ENCODE data around the gene INHBB. TPM values are rescaled to one million over a fixed set of nuclear protein-coding genes. Genes with fewer than 3 reads are reported as not detected.

INHBB gene
- polyA plus RNA-seq, 3 donors: 0.08 TPM; not detected in 2

- no peaks in the 10 kb centered on the region for H3K79me2 ChIP-seq (ENCODE audit: insufficient read depth, low read length)
- no peaks in the 10 kb centered on the region for H3K36me3 ChIP-seq (replicated peaks in 1 of 2; ENCODE audit: control insufficient read depth in 1 of 2, insufficient read depth in 2 of 2, low read length in 2 of 2)
- H3K9me3 ChIP-seq (replicated peaks in 1 of 2; ENCODE audit: control insufficient read depth in 1 of 2, insufficient read depth in 1 of 2, low read length in 2 of 2): no peaks in the 10 kb centered on the region
- H2AFZ ChIP-seq (ENCODE audit: insufficient read depth, low read depth, low read length, poor library complexity, severe bottlenecking): no peak overlapping the region
- DNase-seq: no peak
- H4K20me1 ChIP-seq (ENCODE audit: insufficient read depth, low read length): no peaks in the 10 kb centered on the region
- peaks cover 0 to 8% of the 10 kb centered on the region in 2 donors for H3K27me3 ChIP-seq (ENCODE audit: control insufficient read depth in 2 of 2, insufficient read depth in 2 of 2, low read length in 2 of 2)
- no peak overlapping the region for H3K4me3 Mint-ChIP-seq
- no peaks in the 10 kb centered on the region for H3K36me3 Mint-ChIP-seq
- peaks cover 19 to 28% (median 21%) of the 10 kb centered on the region in 3 donors for H3K27me3 Mint-ChIP-seq (ENCODE audit: low read depth in 3 of 3)
- peaks cover 6 to 9% of the 10 kb centered on the region in 2 donors for H3K4me1 ChIP-seq (ENCODE audit: control insufficient read depth in 1 of 2, insufficient read depth in 2 of 2, low read length in 2 of 2)
- H3K27ac ChIP-seq (ENCODE audit: low read depth in 1 of 2, low read length in 2 of 2): no peak overlapping the region
- H3K4me1 Mint-ChIP-seq: peaks cover 21% of the 10 kb centered on the region
- WGBS (ENCODE audit: insufficient coverage): 91% methylated on average over 12 of the region's 17 CpGs
- H3K27ac Mint-ChIP-seq: peak overlapping the region in 1 of 7 donors; percentile 20
- no peak overlapping the region for H3K9ac ChIP-seq (ENCODE audit: insufficient read depth, low read length, poor library complexity, severe bottlenecking)
- peaks cover 0 to 2% (median 0%) of the 10 kb centered on the region in 7 donors for H3K9me3 Mint-ChIP-seq
- H3K4me3 ChIP-seq (replicated peaks in 1 of 3; ENCODE audit: low read depth in 2 of 3, low read length in 3 of 3): no peak overlapping the region
- intact Hi-C loops (cut with micrococcal nuclease): loop anchor here in 1 of 2 donors (10.0 kb wide), 2 partner anchors 91 to 611 kb away; partner anchors contain the start of gene TMEM185B
- TF ChIP-seq CTCF (IDR thresholded peaks at IDR 0.05): no peak
- no peak overlapping the region for H3K4me2 ChIP-seq (replicated peaks; ENCODE audit: extremely low read depth, low read length, poor library complexity, severe bottlenecking)
Observed at GRCh38 chr2:120315367-120316033, 30.4 kb upstream of the INHBB start.

GRCh38 chr2:120316071-120316470, 29.9 kb upstream of the INHBB start:
- Histone ChIP-seq H3K4me2 (replicated peaks; ENCODE audit: extremely low read depth, low read length, poor library complexity, severe bottlenecking) (no peak overlapping the region), H3K27me3 (ENCODE audit: control insufficient read depth in 2 of 2, insufficient read depth in 2 of 2, low read length in 2 of 2) (peaks cover 0 to 8% of the 10 kb centered on the region in 2 donors), H3K9ac (ENCODE audit: insufficient read depth, low read length, poor library complexity, severe bottlenecking) (no peak overlapping the region), H4K20me1 (ENCODE audit: insufficient read depth, low read length) (no peaks in the 10 kb centered on the region), H3K9me3 (replicated peaks in 1 of 2; ENCODE audit: control insufficient read depth in 1 of 2, insufficient read depth in 1 of 2, low read length in 2 of 2) (no peaks in the 10 kb centered on the region), H3K4me3 (replicated peaks in 1 of 3; ENCODE audit: low read depth in 2 of 3, low read length in 3 of 3) (no peak overlapping the region), H3K4me1 (ENCODE audit: control insufficient read depth in 1 of 2, insufficient read depth in 2 of 2, low read length in 2 of 2) (peaks cover 6 to 9% of the 10 kb centered on the region in 2 donors), H2AFZ (ENCODE audit: insufficient read depth, low read depth, low read length, poor library complexity, severe bottlenecking) (no peak overlapping the region), H3K36me3 (replicated peaks in 1 of 2; ENCODE audit: control insufficient read depth in 1 of 2, insufficient read depth in 2 of 2, low read length in 2 of 2) (no peaks in the 10 kb centered on the region), H3K79me2 (ENCODE audit: insufficient read depth, low read length) (no peaks in the 10 kb centered on the region), H3K27ac (ENCODE audit: low read depth in 1 of 2, low read length in 2 of 2) (no peak overlapping the region)
- H3K4me1 Mint-ChIP-seq: peaks cover 23% of the 10 kb centered on the region
- intact Hi-C loops (cut with micrococcal nuclease): loop anchor here in 1 of 2 donors (10.0 kb wide), 2 partner anchors 91 to 611 kb away; partner anchors contain the start of gene TMEM185B
- no peak for TF ChIP-seq CTCF (IDR thresholded peaks at IDR 0.05)
- peaks cover 0 to 2% (median 0%) of the 10 kb centered on the region in 7 donors for H3K9me3 Mint-ChIP-seq
- H3K27ac Mint-ChIP-seq: no peak overlapping the region
- no peaks in the 10 kb centered on the region for H3K36me3 Mint-ChIP-seq
- WGBS (ENCODE audit: insufficient coverage): 100% methylated on average over 4 of the region's 5 CpGs
- DNase-seq: no peak
- peaks cover 19 to 28% (median 21%) of the 10 kb centered on the region in 3 donors for H3K27me3 Mint-ChIP-seq (ENCODE audit: low read depth in 3 of 3)
- no peak overlapping the region for H3K4me3 Mint-ChIP-seq

Measured in CD14-positive monocyte (primary cell).